Left lobe of liver (tissue), 1 donor: ENCODE data around the gene FGF22. TPM values are rescaled to one million over a fixed set of nuclear protein-coding genes. Genes with fewer than 3 reads are reported as not detected.

Experiments
- total RNA-seq: library from RNA; stranded (reverse); gene quantifications from one replicate; pipeline ENCODE4 v1.2.1, GENCODE V29; 2021
- donor health status: DM: no; HTN: yes; CAD: no.

FGF22 gene
- total RNA-seq, 1 donor from 2014 or later: 0.30 TPM

Other genes with a start within 250 kb of the FGF22 start
- 0.33 TPM for gene C2CD4C, start 230.7 kb upstream of the FGF22 start, total RNA-seq
- gene SHC2, start 178.8 kb upstream of the FGF22 start, total RNA-seq: 57.8 TPM
- gene MADCAM1, start 143.4 kb upstream of the FGF22 start, total RNA-seq: 0.53 TPM
- gene TPGS1, start 132.4 kb upstream of the FGF22 start, total RNA-seq: 10.4 TPM
- 53.5 TPM for gene CDC34, start 108.1 kb upstream of the FGF22 start, total RNA-seq
- 0.33 TPM for gene GZMM, start 95.8 kb upstream of the FGF22 start, total RNA-seq
- 98.2 TPM for gene BSG, start 67.3 kb upstream of the FGF22 start, total RNA-seq
- gene HCN2, start 50.0 kb upstream of the FGF22 start, total RNA-seq: 0.30 TPM
- 51.8 TPM for gene POLRMT, start 6.3 kb upstream of the FGF22 start, total RNA-seq
- 22.2 TPM for gene RNF126, start 23.3 kb downstream of the FGF22 start, total RNA-seq
- 4.3 TPM for gene FSTL3, start 36.5 kb downstream of the FGF22 start, total RNA-seq
- not detected for gene PRSS57, start 55.6 kb downstream of the FGF22 start, total RNA-seq
- gene PALM, start 69.1 kb downstream of the FGF22 start, total RNA-seq: 6.6 TPM
- 0.18 TPM for gene MISP, start 111.2 kb downstream of the FGF22 start, total RNA-seq
- gene PTBP1, start 157.6 kb downstream of the FGF22 start, total RNA-seq: 115 TPM
- gene PLPPR3, start 182.1 kb downstream of the FGF22 start, total RNA-seq: not detected
- 0.60 TPM for gene AZU1, start 188.0 kb downstream of the FGF22 start, total RNA-seq
- gene PRTN3, start 201.1 kb downstream of the FGF22 start, total RNA-seq: 0.23 TPM
- 0.58 TPM for gene ELANE, start 212.4 kb downstream of the FGF22 start, total RNA-seq
- 6.1 TPM for gene CFD, start 219.8 kb downstream of the FGF22 start, total RNA-seq